Measurements from ENCODE around the gene MIA. TPM values are rescaled to one million over a fixed set of nuclear protein-coding genes. Genes with fewer than 3 reads are reported as not detected.
"Not testable (repeated sequence)": the region's sequence is repeated elsewhere in the genome, so short reads cannot be mapped to it uniquely, and the experiment has no call there.

The MIA gene
- total and polyA plus RNA-seq, 2 of the 8 experiments (the other 6 are each of a cell fraction or from before 2014, with no cell fraction given) = not detected

GRCh38 chr19:40822704-40823553 is 47.6 kb downstream of the MIA start:
- H2AK5ac ChIP-seq (ENCODE audit: low read depth, low read length); H3K4me1 ChIP-seq (replicated peaks in 1 of 4; ENCODE audit: control insufficient read depth in 3 of 4, insufficient read depth in 4 of 4, low read length in 3 of 4); H4K91ac ChIP-seq (replicated peaks; ENCODE audit: insufficient read length, low read length); H3K4me2 ChIP-seq (ENCODE audit: insufficient read depth in 1 of 2, low read depth in 2 of 2, low read length in 2 of 2); H2AFZ ChIP-seq (ENCODE audit: low read length); H4K8ac ChIP-seq (ENCODE audit: extremely low read depth, insufficient read depth, low read length); H3K9me3 ChIP-seq (ENCODE audit: insufficient read depth in 2 of 2, low read depth in 1 of 2, low read length in 1 of 2); H3K4me3 ChIP-seq (ENCODE audit: extremely low read depth in 1 of 4, insufficient read depth in 2 of 4, low read depth in 3 of 4, low read length in 4 of 4); H3K27me3 ChIP-seq (replicated peaks in 1 of 4; ENCODE audit: control insufficient read depth in 3 of 4, extremely low read depth in 1 of 4, insufficient read depth in 3 of 4, low read length in 3 of 4); H3K23me2 ChIP-seq (ENCODE audit: low read depth, low read length); H3K23ac ChIP-seq (ENCODE audit: insufficient read length); H2BK5ac ChIP-seq (ENCODE audit: low read depth, low read length); H4K5ac ChIP-seq (ENCODE audit: insufficient read length, low read depth, low read length); H2BK120ac ChIP-seq (replicated peaks; ENCODE audit: low read depth, low read length); H3K18ac ChIP-seq (ENCODE audit: extremely low read depth, low read length); H3K36me3 ChIP-seq (ENCODE audit: control insufficient read depth in 2 of 4, insufficient read depth in 4 of 4, low read length in 3 of 4); H3K4ac ChIP-seq (replicated peaks; ENCODE audit: insufficient read length, low read depth, low read length); H2BK15ac ChIP-seq (ENCODE audit: low read length); H3K9ac ChIP-seq (replicated peaks in 1 of 4; ENCODE audit: extremely low read depth in 1 of 4, low read depth in 3 of 4, low read length in 3 of 4); H3K79me1 ChIP-seq (ENCODE audit: low read depth, low read length); H2BK20ac ChIP-seq (ENCODE audit: low read length); H3K14ac ChIP-seq (ENCODE audit: insufficient read length); FAIRE-seq; H3K56ac ChIP-seq (replicated peaks; ENCODE audit: insufficient read length, low read depth, low read length); H4K20me1 ChIP-seq (replicated peaks in 1 of 2; ENCODE audit: control insufficient read depth in 1 of 2, insufficient read depth in 2 of 2, low read length in 2 of 2); H3K27ac ChIP-seq (ENCODE audit: low read depth, low read length); H2BK12ac ChIP-seq (ENCODE audit: low read depth, low read length); H3K79me2 ChIP-seq (ENCODE audit: control insufficient read depth in 1 of 2, insufficient read depth in 2 of 2, low read length in 2 of 2): not testable (repeated sequence)
- ChIA-PET CTCF (ENCODE audit: partially characterized antibody) (interaction anchor here (0.6 kb wide), 1 partner anchor 66 kb away, joined by 6 read pairs; no protein-coding TSS in a partner anchor), POLR2A (ENCODE audit: partially characterized antibody) (interaction anchor here (1.3 to 1.7 kb wide), 2 partner anchors 16 to 78 kb away, joined by 4 to 6 read pairs; no protein-coding TSS in a partner anchor)
- 91% methylated on average over 9 of the region's 9 CpGs; no CpG with 5 or more reads in 1 of the 2 experiments for WGBS, 2 experiments (ENCODE audit: extremely low coverage in 1 of 2, insufficient coverage in 1 of 2, insufficient read length in 1 of 2, insufficient replicate concordance in 2 of 2, low coverage in 1 of 2, low lambda C conversion rate in 2 of 2, missing lambda C conversion rate in 1 of 2)
- peak in 1 of 2 experiments; percentile 35 for DNase-seq (ENCODE audit: low read depth in 1 of 2, low spot score in 2 of 2)

Data from H1 (cell line).